Ovary (tissue), 9 donors: Measurements from ENCODE around the gene AFF3. TPM values are rescaled to one million over a fixed set of nuclear protein-coding genes. Genes with fewer than 3 reads are reported as not detected.

Source experiments
- DNase-seq, 5 donors: peaks; one replicate each; pipeline ENCODE4 v3.0.0-alpha.2; 2019 to 2020
- H3K27ac ChIP-seq, 2 donors: fragments of 200-600 bp; one replicate each; pipeline versions ENCODE4 v1.5.1 to v1.8.0; 2019 to 2022
- H3K27me3 ChIP-seq: fragments of 200-600 bp; one replicate; pipeline ENCODE4 v1.8.0; 2022
- H3K36me3 ChIP-seq: fragments of 200-600 bp; sonication (generic); one replicate; pipeline ENCODE4 v1.5.1; 2019
- H3K4me1 ChIP-seq: one replicate; pipeline ENCODE4 v1.8.1; 2013; ENCODE audit warnings: mild to moderate bottlenecking, moderate library complexity; ENCODE audit not compliant: insufficient read depth
- H3K4me3 ChIP-seq: fragments of 200-600 bp; sonication (generic); one replicate; pipeline ENCODE4 v1.5.1; 2017
- H3K9me3 ChIP-seq, 2 donors: fragments of 200-600 bp in 1 of 2; sonication (generic) in 1 of 2; one replicate each; pipeline versions ENCODE4 v1.5.1 to v1.8.1; 2013 to 2019; ENCODE audit warnings: mild to moderate bottlenecking in 1 of 2, moderate library complexity in 1 of 2
- EP300 ChIP-seq: sonication (generic); formaldehyde crosslinking; IDR thresholded peaks from one replicate; pipeline ENCODE4 v1.6.1; 2017; ENCODE audit warnings: antibody characterized with exemption
- POLR2A ChIP-seq: fragments of 450-650 bp; IDR thresholded peaks from one replicate; pipeline ENCODE4 v1.6.1; 2017; ENCODE audit warnings: antibody characterized with exemption, mild to moderate bottlenecking, moderate library complexity
- WGBS, 3 donors: extraction: QIAGEN DNeasy Blood & Tissue Kit in 1 of 3; methylation state at CpG; one replicate each; pipeline versions ENCODE4 v1.1.5 to v1.1.7; 2013 to 2017; 5-methylcytosine and 5-hydroxymethylcytosine counted together
- intact Hi-C, 4 donors: fragments of 100-400 bp; cut with DNase I; formaldehyde crosslinking; loops; one replicate each; pipeline versions ENCODE4 v1.11.0 to v1.15.1; 2022 to 2023
- polyA plus RNA-seq, 2 donors: library from polyadenylated mRNA; stranded (reverse); fragments of 200-250 nt in 1 of 2; fragments of 350-450 nt in 1 of 2; fragmentation: Illumina TruSeq in 1 of 2; extraction: RNeasy Lipid Tissue Mini Kit (QIAGEN cat#74804) in 1 of 2; gene quantifications; one replicate each; pipeline ENCODE4 v1.2.3, GENCODE V29; 2013 to 2014
- total RNA-seq, 7 donors: library from RNA; depleted of rRNA in 2 of 7; stranded (reverse); fragments of >200 nt in 2 of 7; fragmentation: NEBNext Ultra II Directional in 3 of 7; extraction: Animal tissue kit (Norgen Biotek cat#: 25700) in 3 of 7; gene quantifications; one replicate each; pipeline versions ENCODE4 v1.1.0 to v1.2.4, GENCODE V29; 2016 to 2023
- TF ChIP-seq, protein P1 (sequence below), 3 donors: fragments of 450-650 bp in 2 of 3; fragments of 200-600 bp in 1 of 3; IDR thresholded peaks; one replicate each; pipeline versions ENCODE4 v1.5.1 to v1.8.0; 2016 to 2022; ENCODE audit warnings: antibody characterized with exemption in 3 of 3, mild to moderate bottlenecking in 1 of 3
- donor health status: DM: no; HTN: no; CAD: no; lungs with moderate emphysema.
- donor health status: DM: no; HTN: no; CAD: no.
- donor health status: Bipolar disorder and iron deficiency.
- donor health status: DM: yes; HTN: yes; CAD: no.
- donor health status: DM: no; HTN: no; CAD: no.
- donor health status: DM: yes; HTN: yes; CAD: no.

The AFF3 gene
- total and polyA plus RNA-seq, 9 donors, result 5.9 to 40.8 (median 25.7) TPM

DNA sequence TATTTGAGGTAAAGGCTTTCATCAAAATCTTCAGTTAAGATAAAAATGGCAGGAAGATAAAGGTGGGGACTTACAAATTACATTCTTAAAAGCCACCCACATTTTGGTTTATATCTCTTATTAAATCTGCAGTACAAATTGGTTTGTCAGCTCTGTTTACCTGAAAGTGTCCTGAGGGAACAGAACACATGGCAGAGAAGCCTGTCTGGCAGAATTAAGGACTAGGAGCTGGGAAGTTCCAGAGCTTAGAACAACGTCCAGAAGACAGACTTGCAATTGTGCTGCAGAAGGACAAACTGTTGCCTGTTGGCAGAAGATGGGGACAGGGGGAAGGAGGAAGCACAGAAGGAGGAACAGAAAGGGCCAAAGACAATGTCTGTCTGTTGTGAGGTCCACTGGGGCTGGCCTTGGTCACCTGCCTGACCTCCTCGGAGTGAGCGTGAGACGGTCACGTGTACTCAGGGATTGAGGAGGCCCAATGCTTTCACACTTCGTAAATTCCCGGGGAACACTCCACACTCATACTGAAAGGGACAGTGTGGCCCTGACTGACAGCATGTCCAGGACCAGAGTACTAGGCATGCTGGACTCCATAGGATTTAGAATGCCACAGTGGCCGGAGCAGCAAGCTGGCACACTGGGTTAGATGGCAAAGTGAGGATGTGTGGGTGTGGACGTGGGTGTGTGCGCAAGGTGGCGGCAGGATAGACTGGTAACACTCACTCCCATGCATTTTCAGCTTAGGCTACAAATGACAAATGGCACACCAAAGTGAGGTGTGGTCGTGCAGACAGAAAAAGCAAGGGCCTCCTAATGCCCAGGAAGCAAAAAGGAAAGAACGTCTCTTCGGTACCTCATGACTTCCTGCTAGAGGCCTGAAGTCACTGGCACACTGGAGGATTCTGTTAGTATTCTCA is 441.6 kb downstream of the AFF3 start:
- Histone ChIP-seq H3K27me3 (no peaks in the 10 kb centered on the region), H3K27ac (no peak overlapping the region), H3K4me3 (no peak overlapping the region), H3K9me3 (no peaks in the 10 kb centered on the region), H3K36me3 (no peaks in the 10 kb centered on the region), H3K4me1 (peaks cover 18% of the 10 kb centered on the region)
- intact Hi-C loops, result no loop called here
- TF ChIP-seq, protein P1, sequence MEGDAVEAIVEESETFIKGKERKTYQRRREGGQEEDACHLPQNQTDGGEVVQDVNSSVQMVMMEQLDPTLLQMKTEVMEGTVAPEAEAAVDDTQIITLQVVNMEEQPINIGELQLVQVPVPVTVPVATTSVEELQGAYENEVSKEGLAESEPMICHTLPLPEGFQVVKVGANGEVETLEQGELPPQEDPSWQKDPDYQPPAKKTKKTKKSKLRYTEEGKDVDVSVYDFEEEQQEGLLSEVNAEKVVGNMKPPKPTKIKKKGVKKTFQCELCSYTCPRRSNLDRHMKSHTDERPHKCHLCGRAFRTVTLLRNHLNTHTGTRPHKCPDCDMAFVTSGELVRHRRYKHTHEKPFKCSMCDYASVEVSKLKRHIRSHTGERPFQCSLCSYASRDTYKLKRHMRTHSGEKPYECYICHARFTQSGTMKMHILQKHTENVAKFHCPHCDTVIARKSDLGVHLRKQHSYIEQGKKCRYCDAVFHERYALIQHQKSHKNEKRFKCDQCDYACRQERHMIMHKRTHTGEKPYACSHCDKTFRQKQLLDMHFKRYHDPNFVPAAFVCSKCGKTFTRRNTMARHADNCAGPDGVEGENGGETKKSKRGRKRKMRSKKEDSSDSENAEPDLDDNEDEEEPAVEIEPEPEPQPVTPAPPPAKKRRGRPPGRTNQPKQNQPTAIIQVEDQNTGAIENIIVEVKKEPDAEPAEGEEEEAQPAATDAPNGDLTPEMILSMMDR (IDR thresholded peaks at IDR 0.05), result no peak
- no peak for TF ChIP-seq POLR2A
- no peak for TF ChIP-seq EP300
- no peak for DNase-seq
- WGBS, 3 donors, result 91 to 95% (median 95%) methylated on average over 14 of the region's 14 CpGs

DNA sequence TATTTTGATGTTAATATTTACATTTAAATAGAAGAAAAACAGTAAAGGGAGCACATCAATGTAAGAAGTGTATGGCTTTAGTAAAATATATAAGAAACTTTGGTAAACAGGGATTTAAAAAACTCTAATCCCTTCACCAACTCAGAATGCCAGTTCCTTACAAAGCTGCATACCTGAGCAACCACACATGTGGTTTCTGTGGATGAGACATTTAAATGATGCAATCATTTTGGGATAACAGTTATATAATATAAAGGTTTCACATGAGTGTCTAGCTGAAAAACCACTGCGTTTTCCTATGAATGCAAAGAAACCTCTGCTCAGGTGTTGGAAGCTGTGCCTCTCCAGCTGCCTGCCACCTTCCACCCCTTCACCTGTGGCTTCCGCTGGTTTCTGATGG is 443.5 kb downstream of the AFF3 start:
- no peak for TF ChIP-seq EP300
- no peak for TF ChIP-seq POLR2A
- TF ChIP-seq, protein P1 (IDR thresholded peaks at IDR 0.05), result no peak

DNA sequence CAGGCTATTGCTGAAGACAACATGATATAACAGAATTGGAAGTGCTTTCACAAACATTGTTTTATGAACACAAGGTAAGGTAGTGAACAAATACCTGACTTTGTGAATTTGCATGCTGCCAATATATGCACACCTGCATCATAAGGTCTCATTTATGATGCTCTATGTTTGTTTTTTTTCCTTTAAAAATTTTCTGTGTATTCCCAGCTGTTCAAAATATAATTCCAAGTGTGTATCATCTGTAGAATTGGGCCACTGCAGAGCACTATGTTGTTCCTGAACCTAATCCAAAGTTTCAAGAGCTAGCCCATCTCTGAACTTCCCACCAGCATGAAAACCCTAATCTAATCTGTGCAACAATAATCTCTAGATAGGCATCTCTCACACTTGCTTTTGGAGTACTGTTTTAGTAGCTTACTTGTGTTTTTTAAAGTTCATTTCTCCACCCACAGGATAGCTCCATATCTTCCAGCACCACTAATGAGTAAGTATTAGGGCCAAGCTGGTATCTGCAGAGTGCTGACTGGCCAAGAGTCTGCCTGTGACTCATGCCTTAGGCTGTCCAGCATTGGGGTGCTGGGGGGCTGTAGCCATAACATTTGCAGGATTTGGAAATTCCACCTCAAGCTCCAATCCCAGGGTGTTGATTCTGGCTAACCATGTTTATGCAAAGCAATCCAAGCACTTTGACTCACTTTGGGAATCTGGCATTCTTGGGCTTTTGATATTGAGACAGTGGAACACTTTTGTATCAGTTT is 444.4 kb downstream of the AFF3 start:
- no peaks in the 10 kb centered on the region for H3K27me3 ChIP-seq
- TF ChIP-seq, protein P1 (IDR thresholded peaks at IDR 0.05), result no peak
- TF ChIP-seq EP300 (no peak), POLR2A (no peak)
- H3K4me1 ChIP-seq, result peaks cover 9% of the 10 kb centered on the region
- intact Hi-C loops, result no loop called here
- no peaks in the 10 kb centered on the region for H3K36me3 ChIP-seq
- DNase-seq, result peak; percentile 58 to 72 (median 63)
- no peak overlapping the region for H3K27ac ChIP-seq
- H3K9me3 ChIP-seq, result no peaks in the 10 kb centered on the region
- no peak overlapping the region for H3K4me3 ChIP-seq

More for the DNA sequence above, 443.5 kb downstream of the AFF3 start:
- Histone ChIP-seq H3K27me3 (no peaks in the 10 kb centered on the region), H3K36me3 (no peaks in the 10 kb centered on the region), H3K4me1 (peaks cover 9% of the 10 kb centered on the region), H3K9me3 (no peaks in the 10 kb centered on the region), H3K27ac (no peak overlapping the region), H3K4me3 (no peak overlapping the region)
- 75 to 77% (median 76%) methylated on average over 2 of the region's 2 CpGs for WGBS, 3 donors
- intact Hi-C loops, result no loop called here
- DNase-seq, result no peak

DNA sequence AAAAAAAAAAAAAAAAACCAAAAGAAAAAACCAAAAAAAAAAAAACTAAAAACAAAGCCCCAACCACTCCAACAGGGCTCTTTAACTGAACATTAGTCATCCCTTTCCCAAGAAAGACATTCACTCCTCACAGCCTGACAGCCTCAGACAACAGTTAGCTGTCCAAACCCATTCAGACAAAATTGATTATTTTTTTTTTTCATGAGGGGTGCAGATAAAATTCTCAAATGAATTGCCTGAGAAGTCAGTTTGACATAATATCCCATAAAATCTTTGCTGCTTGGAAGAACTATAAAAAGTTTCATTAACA is 446.5 kb downstream of the AFF3 start:
- Histone ChIP-seq H3K9me3 (no peaks in the 10 kb centered on the region), H3K4me1 (peaks cover 9% of the 10 kb centered on the region), H3K27me3 (no peaks in the 10 kb centered on the region), H3K27ac (no peak overlapping the region), H3K36me3 (no peaks in the 10 kb centered on the region), H3K4me3 (no peak overlapping the region)
- TF ChIP-seq EP300 (no peak), POLR2A (no peak)
- TF ChIP-seq, protein P1 (IDR thresholded peaks at IDR 0.05), result no peak
- DNase-seq, result no peak
- intact Hi-C loops, result no loop called here
